ENCODE results near the gene DHX35.

The DHX35 gene

DNA sequence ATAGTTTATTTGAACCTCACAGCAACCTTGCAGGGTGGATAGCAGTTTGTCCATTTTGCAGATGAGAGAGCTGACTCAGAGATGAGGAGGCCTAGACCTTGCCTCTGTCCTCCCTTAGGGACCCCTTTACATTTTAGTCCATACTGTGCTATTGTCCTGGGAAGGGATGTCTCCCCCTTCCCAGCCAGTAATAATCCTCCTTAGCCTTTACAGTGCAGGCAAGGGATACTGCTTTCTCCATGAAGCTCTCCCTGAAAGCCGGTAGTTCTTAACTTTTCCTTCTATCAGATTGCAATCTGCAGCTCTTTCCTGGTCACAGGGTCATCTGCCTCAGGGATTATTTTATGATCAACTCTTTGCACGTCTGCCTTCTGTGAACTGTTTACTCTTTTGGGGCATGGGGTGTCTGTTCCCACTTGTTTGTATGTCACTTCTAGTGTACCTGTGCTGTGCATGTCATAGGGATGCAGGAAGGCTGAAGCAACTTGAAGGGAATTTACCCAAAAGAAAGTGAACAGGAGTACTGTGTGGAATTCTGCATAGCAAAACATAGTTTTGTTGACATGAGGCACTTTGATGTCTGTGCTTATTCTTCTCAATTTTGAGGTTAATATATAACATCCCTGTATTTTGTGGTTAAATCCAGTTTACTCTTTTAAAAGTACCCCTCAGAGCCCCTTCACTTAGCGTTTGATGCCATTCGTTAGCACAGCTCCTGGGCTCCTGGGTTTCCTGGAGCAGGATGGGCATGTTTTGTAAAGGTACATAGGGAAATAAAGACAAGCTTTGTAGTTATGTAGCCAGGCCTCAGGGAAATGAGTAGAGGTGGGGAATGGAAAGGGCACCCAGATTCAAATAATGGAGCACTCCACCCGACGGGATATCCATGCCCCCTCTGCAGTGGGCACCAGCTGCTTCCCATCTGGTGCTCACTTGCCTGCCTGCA, 38.1 kb downstream of the DHX35 start:
- Histone ChIP-seq H3K27ac (ENCODE audit: low read length) (no peak overlapping the region), H3K4me3 (ENCODE audit: low read length) (no peak overlapping the region), H3K9me3 (ENCODE audit: insufficient read depth, low read depth, low read length) (no peaks in the 10 kb centered on the region), H3K9ac (ENCODE audit: low read depth, low read length) (no peak overlapping the region), H3K4me1 (ENCODE audit: insufficient read depth, low read length) (no peaks in the 10 kb centered on the region), H3K27me3 (ENCODE audit: insufficient read depth, low read length) (no peaks in the 10 kb centered on the region), H3K36me3 (ENCODE audit: insufficient read depth, low read depth, low read length) (peaks cover 87% of the 10 kb centered on the region)

GRCh38 chr20:39004508-39004907, 42.4 kb downstream of the DHX35 start:
- Histone ChIP-seq H3K27me3 (ENCODE audit: insufficient read depth, low read length) (no peaks in the 10 kb centered on the region), H3K4me1 (ENCODE audit: insufficient read depth, low read length) (no peaks in the 10 kb centered on the region), H3K27ac (ENCODE audit: low read length) (no peak overlapping the region), H3K9ac (ENCODE audit: low read depth, low read length) (no peak overlapping the region), H3K4me3 (ENCODE audit: low read length) (no peak overlapping the region), H3K9me3 (ENCODE audit: insufficient read depth, low read depth, low read length) (no peaks in the 10 kb centered on the region), H3K36me3 (ENCODE audit: insufficient read depth, low read depth, low read length) (peaks cover 92% of the 10 kb centered on the region)

GRCh38 chr20:39009348-39009747, 47.2 kb downstream of the DHX35 start:
- H3K9me3 ChIP-seq (ENCODE audit: insufficient read depth, low read depth, low read length), result no peaks in the 10 kb centered on the region
- H3K27me3 ChIP-seq (ENCODE audit: insufficient read depth, low read length), result no peaks in the 10 kb centered on the region
- peaks cover 4% of the 10 kb centered on the region; the same call in 1 of the 2 replicates for H3K4me1 ChIP-seq (ENCODE audit: insufficient read depth, low read length)
- H3K9ac ChIP-seq (ENCODE audit: low read depth, low read length), result no peak overlapping the region
- no peak overlapping the region for H3K4me3 ChIP-seq (ENCODE audit: low read length)
- no peak overlapping the region for H3K27ac ChIP-seq (ENCODE audit: low read length)
- peaks cover 90% of the 10 kb centered on the region for H3K36me3 ChIP-seq (ENCODE audit: insufficient read depth, low read depth, low read length)

GRCh38 chr20:39010496-39010895, 48.4 kb downstream of the DHX35 start:
- H3K27me3 ChIP-seq (ENCODE audit: insufficient read depth, low read length), result no peaks in the 10 kb centered on the region
- H3K36me3 ChIP-seq (ENCODE audit: insufficient read depth, low read depth, low read length), result peaks cover 95% of the 10 kb centered on the region
- no peaks in the 10 kb centered on the region for H3K9me3 ChIP-seq (ENCODE audit: insufficient read depth, low read depth, low read length)
- no peak overlapping the region for H3K4me3 ChIP-seq (ENCODE audit: low read length)
- H3K9ac ChIP-seq (ENCODE audit: low read depth, low read length), result no peak overlapping the region
- H3K27ac ChIP-seq (ENCODE audit: low read length), result no peak overlapping the region
- peaks cover 4% of the 10 kb centered on the region; the same call in 1 of the 2 replicates for H3K4me1 ChIP-seq (ENCODE audit: insufficient read depth, low read length)

DNA sequence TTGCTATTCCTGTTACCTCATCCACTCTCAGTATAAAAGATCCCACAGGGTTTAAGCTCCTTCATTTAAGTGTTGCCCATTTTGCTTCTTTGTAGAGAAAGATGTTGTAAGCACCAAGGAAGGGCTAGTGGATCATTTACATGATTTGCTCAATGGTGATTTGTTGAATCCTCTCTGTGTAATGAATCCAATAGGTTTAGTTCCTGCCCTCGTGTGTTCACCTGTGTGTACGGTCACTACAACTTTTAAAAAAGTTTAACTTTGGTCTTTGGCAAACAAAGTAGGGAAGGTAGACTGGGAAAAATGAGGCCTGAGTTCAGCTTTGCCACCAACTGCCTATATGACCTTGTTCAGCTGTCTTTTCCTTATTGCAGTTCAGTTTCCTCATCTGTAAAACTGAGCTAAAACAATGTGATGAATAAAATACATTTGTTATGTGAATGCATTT, 51.5 kb downstream of the DHX35 start:
- no peak overlapping the region for H3K4me3 ChIP-seq (ENCODE audit: low read length)
- H3K27ac ChIP-seq (ENCODE audit: low read length), result no peak overlapping the region
- H3K9me3 ChIP-seq (ENCODE audit: insufficient read depth, low read depth, low read length), result no peaks in the 10 kb centered on the region
- H3K36me3 ChIP-seq (ENCODE audit: insufficient read depth, low read depth, low read length), result peaks cover 92% of the 10 kb centered on the region
- H3K4me1 ChIP-seq (ENCODE audit: insufficient read depth, low read length), result peaks cover 4% of the 10 kb centered on the region; the same call in 1 of the 2 replicates
- no peaks in the 10 kb centered on the region for H3K27me3 ChIP-seq (ENCODE audit: insufficient read depth, low read length)
- no peak overlapping the region for H3K9ac ChIP-seq (ENCODE audit: low read depth, low read length)

DNA sequence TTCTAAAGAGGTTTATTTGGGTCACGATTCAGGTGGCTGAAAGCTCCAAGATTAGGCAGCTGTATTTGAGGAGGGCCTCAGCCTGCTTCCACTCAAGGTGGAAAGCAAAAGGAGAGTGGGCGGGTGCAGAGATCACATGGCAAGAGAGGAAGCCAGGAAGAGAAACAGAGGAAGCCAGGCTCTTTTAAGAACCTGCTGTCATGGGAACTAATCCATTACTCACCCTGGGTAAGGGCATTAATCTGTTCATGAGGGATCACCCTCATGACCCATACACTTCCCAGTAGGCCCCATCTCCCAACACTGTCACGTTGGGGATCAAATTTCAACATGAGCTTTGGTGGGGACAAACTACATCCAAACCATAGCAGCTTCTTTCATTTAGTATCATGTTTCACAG, 53.9 kb downstream of the DHX35 start:
- no peaks in the 10 kb centered on the region for H3K27me3 ChIP-seq (ENCODE audit: insufficient read depth, low read length)
- no peaks in the 10 kb centered on the region for H3K9me3 ChIP-seq (ENCODE audit: insufficient read depth, low read depth, low read length)
- peaks cover 90% of the 10 kb centered on the region for H3K36me3 ChIP-seq (ENCODE audit: insufficient read depth, low read depth, low read length)
- H3K9ac ChIP-seq (ENCODE audit: low read depth, low read length), result no peak overlapping the region
- H3K27ac ChIP-seq (ENCODE audit: low read length), result no peak overlapping the region
- no peaks in the 10 kb centered on the region for H3K4me1 ChIP-seq (ENCODE audit: insufficient read depth, low read length)
- H3K4me3 ChIP-seq (ENCODE audit: low read length), result no peak overlapping the region

DNA sequence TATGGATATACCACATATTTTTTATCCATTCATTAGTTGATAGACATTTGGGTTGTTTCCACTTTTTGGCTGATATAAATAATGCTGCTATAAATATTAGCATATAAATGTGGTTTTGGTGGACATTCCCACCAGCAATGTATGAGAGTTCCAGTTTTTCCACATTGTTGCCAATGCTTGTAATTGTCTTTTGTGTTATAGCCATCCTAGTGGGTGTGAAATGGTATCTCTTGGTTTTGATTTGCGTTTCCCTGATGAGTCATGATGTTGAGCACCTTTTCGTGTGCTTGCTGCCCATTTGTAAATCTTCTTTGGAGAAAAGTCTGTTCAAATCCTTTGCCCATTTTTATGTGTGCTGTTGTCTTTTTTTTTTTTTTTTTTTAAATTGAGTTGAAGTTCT, 54.4 kb downstream of the DHX35 start:
- no peaks in the 10 kb centered on the region for H3K4me1 ChIP-seq (ENCODE audit: insufficient read depth, low read length)
- no peak overlapping the region for H3K4me3 ChIP-seq (ENCODE audit: low read length)
- H3K27me3 ChIP-seq (ENCODE audit: insufficient read depth, low read length), result no peaks in the 10 kb centered on the region
- H3K27ac ChIP-seq (ENCODE audit: low read length), result no peak overlapping the region
- no peaks in the 10 kb centered on the region for H3K9me3 ChIP-seq (ENCODE audit: insufficient read depth, low read depth, low read length)
- H3K36me3 ChIP-seq (ENCODE audit: insufficient read depth, low read depth, low read length), result peaks cover 91% of the 10 kb centered on the region
- H3K9ac ChIP-seq (ENCODE audit: low read depth, low read length), result no peak overlapping the region

DNA sequence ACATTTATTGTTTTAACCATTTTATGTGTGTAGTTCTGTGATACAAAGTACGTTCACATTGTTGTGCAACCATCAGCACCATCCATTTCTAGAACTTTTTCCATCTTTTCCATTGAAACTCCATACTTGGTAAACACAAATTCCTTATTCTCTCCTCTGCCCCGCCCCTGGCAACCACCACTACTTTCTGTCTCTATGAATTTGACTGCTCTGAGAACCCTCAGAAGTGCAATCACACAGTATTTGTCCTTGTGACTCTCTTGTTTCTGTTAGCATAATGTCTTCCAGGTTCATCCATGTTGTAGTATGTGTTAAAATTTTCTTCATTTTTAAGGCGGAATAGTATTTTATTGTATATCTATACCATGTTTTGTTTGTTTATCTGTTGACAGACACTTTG, 56.9 kb downstream of the DHX35 start:
- H3K27ac ChIP-seq (ENCODE audit: low read length), result no peak overlapping the region
- peaks cover 91% of the 10 kb centered on the region for H3K36me3 ChIP-seq (ENCODE audit: insufficient read depth, low read depth, low read length)

GRCh38 chr20:39019805-39020325, 57.7 kb downstream of the DHX35 start:
- Histone ChIP-seq H3K27ac (ENCODE audit: low read length) (no peak overlapping the region), H3K27me3 (ENCODE audit: insufficient read depth, low read length) (no peaks in the 10 kb centered on the region), H3K36me3 (ENCODE audit: insufficient read depth, low read depth, low read length) (peaks cover 91% of the 10 kb centered on the region)

More for the DNA sequence above, 56.9 kb downstream of the DHX35 start:
- Histone ChIP-seq H3K4me1 (ENCODE audit: insufficient read depth, low read length) (no peaks in the 10 kb centered on the region), H3K9ac (ENCODE audit: low read depth, low read length) (no peak overlapping the region), H3K9me3 (ENCODE audit: insufficient read depth, low read depth, low read length) (no peaks in the 10 kb centered on the region), H3K27me3 (ENCODE audit: insufficient read depth, low read length) (no peaks in the 10 kb centered on the region), H3K4me3 (ENCODE audit: low read length) (no peak overlapping the region)

GRCh38 chr20:39021748-39022147, 59.6 kb downstream of the DHX35 start:
- Histone ChIP-seq H3K27ac (ENCODE audit: low read length) (no peak overlapping the region), H3K9ac (ENCODE audit: low read depth, low read length) (no peak overlapping the region), H3K36me3 (ENCODE audit: insufficient read depth, low read depth, low read length) (peaks cover 90% of the 10 kb centered on the region), H3K4me3 (ENCODE audit: low read length) (no peak overlapping the region), H3K9me3 (ENCODE audit: insufficient read depth, low read depth, low read length) (no peaks in the 10 kb centered on the region), H3K4me1 (ENCODE audit: insufficient read depth, low read length) (no peaks in the 10 kb centered on the region), H3K27me3 (ENCODE audit: insufficient read depth, low read length) (no peaks in the 10 kb centered on the region)

More at GRCh38 chr20:39019805-39020325, 57.7 kb downstream of the DHX35 start:
- no peaks in the 10 kb centered on the region for H3K9me3 ChIP-seq (ENCODE audit: insufficient read depth, low read depth, low read length)
- H3K4me1 ChIP-seq (ENCODE audit: insufficient read depth, low read length), result no peaks in the 10 kb centered on the region
- H3K4me3 ChIP-seq (ENCODE audit: low read length), result no peak overlapping the region
- H3K9ac ChIP-seq (ENCODE audit: low read depth, low read length), result no peak overlapping the region

- Histone ChIP-seq H3K27ac (ENCODE audit: low read length) (no peak overlapping the region), H3K9me3 (ENCODE audit: insufficient read depth, low read depth, low read length) (no peaks in the 10 kb centered on the region), H3K27me3 (ENCODE audit: insufficient read depth, low read length) (no peaks in the 10 kb centered on the region), H3K4me3 (ENCODE audit: low read length) (no peak overlapping the region), H3K4me1 (ENCODE audit: insufficient read depth, low read length) (no peaks in the 10 kb centered on the region), H3K36me3 (ENCODE audit: insufficient read depth, low read depth, low read length) (peaks cover 91% of the 10 kb centered on the region), H3K9ac (ENCODE audit: low read depth, low read length) (no peak overlapping the region)
Measured at GRCh38 chr20:39025883-39026282, 63.7 kb downstream of the DHX35 start.

DNA sequence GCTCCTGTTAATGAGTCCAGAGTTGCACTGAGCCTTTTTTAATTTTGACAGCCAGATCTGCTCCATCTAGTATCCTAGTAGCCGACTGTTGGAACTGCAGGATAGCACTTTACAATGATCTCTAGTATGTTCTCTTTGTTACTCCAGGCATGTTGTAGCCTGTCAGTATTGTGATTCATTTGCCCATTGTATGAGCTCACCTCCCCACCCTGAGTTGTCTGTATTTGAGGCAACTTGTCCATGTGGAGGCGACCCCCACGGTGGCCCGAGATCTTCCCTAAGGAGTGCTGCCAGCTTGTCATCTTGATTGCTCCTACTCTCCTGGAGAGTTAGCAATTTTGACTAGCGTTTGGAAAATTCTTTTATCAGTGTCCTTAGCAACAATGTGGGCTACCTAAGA, 67.2 kb downstream of the DHX35 start:
- H3K27me3 ChIP-seq (ENCODE audit: insufficient read depth, low read length), result no peaks in the 10 kb centered on the region
- H3K9me3 ChIP-seq (ENCODE audit: insufficient read depth, low read depth, low read length), result no peaks in the 10 kb centered on the region
- no peak overlapping the region for H3K4me3 ChIP-seq (ENCODE audit: low read length)
- no peaks in the 10 kb centered on the region for H3K4me1 ChIP-seq (ENCODE audit: insufficient read depth, low read length)
- H3K27ac ChIP-seq (ENCODE audit: low read length), result no peak overlapping the region
- H3K36me3 ChIP-seq (ENCODE audit: insufficient read depth, low read depth, low read length), result peaks cover 88% of the 10 kb centered on the region
- H3K9ac ChIP-seq (ENCODE audit: low read depth, low read length), result no peak overlapping the region
